D721Med (cell line): ENCODE results near the gene VGLL4.

Source experiments
- DNase-seq: peaks from one replicate; pipeline ENCODE4 v3.0.0; 2011; ENCODE audit warnings: low spot score; ENCODE audit not compliant: insufficient read length
- FAIRE-seq: peaks from 2 replicates; lab custom pipeline; 2011; peaks lifted over from hg19 to GRCh38; lab: Jason Lieb, UNC
- TF ChIP-seq, protein P1 (sequence below): IDR thresholded peaks from 2 replicates; pipeline ENCODE4 v1.5.1; 2012; ENCODE audit warnings: mild to moderate bottlenecking, control low read depth; ENCODE audit not compliant: insufficient read depth; ENCODE audit errors: missing control alignments

Gene VGLL4

GRCh38 chr3:11555881-11556633 lies 87.7 kb downstream of the VGLL4 start:
- no peak for DNase-seq
- TF ChIP-seq, protein P1, sequence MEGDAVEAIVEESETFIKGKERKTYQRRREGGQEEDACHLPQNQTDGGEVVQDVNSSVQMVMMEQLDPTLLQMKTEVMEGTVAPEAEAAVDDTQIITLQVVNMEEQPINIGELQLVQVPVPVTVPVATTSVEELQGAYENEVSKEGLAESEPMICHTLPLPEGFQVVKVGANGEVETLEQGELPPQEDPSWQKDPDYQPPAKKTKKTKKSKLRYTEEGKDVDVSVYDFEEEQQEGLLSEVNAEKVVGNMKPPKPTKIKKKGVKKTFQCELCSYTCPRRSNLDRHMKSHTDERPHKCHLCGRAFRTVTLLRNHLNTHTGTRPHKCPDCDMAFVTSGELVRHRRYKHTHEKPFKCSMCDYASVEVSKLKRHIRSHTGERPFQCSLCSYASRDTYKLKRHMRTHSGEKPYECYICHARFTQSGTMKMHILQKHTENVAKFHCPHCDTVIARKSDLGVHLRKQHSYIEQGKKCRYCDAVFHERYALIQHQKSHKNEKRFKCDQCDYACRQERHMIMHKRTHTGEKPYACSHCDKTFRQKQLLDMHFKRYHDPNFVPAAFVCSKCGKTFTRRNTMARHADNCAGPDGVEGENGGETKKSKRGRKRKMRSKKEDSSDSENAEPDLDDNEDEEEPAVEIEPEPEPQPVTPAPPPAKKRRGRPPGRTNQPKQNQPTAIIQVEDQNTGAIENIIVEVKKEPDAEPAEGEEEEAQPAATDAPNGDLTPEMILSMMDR = no peak
- no peak for FAIRE-seq

DNA sequence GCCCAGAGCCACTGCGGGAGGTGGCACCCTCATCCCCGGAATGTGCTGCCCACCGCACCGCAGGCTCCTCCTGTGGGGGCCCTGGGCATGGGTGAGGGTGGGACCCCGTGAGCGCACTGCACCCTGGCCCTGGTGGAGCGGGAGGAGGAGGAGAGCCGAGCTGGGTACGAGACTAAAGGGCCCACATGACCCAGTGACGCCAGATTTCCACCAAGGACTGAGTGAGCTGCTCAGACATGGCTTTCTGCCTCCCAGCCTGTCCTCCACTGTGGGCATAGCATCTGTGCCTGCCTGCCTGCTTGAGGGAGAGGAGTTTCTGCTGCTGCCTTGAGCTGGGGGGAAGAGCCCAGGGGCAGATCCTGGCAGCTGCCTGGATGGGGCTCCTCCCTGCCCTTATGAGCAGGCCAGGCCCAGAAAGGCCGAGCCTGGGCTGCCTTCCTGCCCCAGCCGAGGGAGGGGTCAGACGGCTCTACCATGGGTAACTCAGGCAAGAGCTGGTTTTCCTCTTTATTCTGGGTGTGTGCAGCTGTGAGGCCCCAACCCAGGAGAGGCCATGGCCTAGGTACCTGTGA lies 88.4 kb downstream of the VGLL4 start:
- FAIRE-seq (no peak), DNase-seq (no peak)
- TF ChIP-seq, protein P1 = no peak

DNA sequence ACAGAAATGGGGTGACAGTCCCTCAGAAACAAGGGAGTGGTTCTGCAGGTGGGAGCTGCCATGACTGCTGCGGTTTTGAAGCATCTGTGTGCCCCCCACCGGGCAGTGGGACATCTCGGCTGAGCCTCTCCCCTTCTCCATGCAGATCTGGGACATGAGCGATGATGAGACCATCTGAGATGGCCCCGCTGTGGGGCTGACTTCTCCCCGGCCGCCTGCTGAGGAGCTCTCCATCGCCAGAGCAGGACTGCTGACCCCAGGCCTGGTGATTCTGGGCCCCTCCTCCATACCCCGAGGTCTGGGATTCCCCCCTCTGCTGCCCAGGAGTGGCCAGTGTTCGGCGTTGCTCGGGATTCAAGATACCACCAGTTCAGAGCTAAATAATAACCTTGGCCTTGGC lies 89.0 kb downstream of the VGLL4 start:
- no peak for DNase-seq
- TF ChIP-seq, protein P1 = no peak
- FAIRE-seq = no peak

DNA sequence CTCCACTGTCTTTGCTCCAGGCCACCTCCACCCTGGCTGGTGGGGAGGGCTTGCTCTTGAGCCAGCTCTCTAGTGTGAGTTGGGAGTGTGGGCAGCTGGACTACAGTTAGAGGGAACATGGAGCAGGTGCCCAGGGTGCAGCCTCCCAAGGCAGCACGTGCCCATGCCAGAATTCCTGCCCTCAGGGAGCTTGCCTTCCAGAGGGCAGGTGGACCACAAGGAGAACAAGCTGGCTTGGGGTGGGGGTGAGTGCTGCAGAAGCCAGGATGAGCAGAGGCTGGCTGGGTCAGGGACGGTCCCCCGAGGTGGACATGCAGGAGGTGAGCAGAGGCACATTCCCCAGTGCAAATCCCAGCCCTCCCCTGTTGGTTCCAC lies 89.5 kb downstream of the VGLL4 start:
- no peak for DNase-seq
- FAIRE-seq = no peak
- TF ChIP-seq, protein P1 = no peak

DNA sequence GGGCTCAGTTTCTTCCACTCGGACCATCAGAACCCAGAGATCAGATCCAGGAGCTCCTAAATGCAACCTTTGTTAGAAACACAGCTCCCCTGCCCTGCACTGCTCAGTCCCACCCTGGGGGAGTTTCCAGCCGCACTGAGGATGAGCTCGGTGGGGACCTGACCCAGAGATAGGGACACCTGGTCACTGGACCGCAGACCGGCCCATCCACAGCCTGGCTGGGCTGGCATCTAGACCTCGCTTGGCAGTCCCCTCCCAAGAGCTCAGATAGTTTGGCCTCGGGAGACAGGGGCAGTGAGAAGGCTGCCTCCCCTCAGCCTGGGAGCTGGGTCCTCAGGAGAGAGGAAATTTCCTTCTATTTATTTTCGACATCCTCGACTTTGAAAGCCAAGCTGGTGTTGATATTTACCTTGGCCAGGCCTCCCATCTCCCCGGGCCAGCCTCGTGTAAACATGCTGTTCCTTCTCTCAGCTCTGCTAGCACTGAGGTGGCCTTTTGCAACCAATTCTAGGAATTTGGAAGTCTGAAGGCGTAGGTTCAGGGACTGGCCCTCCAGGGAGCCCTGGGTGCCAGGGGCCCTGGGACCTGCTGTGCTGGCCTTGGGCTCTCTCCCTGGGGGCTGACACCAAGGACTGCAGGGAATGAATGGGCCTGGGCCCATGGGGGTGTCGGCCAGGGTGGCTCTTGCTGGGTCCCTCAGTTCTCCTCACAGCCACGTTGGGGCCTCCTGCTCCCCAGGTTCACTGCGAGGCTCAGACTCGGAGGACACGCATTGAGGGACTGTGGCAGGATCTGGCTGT lies 90.1 kb downstream of the VGLL4 start:
- DNase-seq (no peak), FAIRE-seq (no peak)

DNA sequence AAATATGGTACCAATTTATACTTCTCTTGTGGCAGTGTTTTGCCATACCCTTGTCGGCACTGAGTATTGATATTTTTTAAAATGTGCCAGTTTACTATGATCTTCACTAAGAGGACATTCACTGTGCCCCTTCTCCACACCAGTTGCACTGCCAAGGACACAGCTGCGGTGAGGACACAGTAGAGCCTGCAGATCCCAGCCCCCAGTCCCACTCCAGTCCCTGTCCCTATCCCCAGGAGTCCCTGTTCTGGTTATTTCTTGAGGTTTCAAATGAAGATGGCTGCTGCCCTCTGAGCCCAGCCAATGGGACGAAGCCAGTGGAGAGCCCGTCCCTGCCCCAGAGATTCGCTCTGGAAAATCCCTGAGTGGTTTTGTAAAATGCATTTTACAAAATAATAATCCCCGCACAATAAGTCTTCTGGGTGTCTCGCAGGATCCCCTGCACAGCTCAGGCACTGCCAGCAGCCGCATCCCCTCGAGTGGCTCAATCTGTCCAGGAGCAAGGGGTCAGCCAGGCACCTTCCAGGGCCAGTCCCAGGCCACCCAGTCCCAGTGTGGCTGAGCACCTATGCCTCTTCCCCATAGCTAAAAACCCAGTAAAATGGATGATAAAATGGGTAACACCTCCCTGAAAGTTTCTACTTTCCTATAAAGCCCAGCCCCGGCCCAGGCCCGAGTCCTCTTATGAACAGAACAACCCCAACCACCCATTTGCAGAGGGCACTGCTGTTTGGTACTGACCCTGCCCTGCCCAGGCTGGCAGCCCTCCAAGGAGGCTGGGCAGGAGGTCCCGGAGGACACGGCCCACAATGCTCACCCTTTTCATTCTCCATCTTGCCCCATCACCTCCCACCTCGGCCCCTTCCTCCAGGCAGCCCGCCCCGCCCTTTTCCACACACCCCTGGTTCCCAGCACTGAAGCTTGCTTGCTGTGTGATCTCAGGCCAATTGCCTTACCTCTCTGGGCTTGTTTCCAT lies 91.1 kb downstream of the VGLL4 start:
- TF ChIP-seq, protein P1 = no peak
- FAIRE-seq = no peak
- DNase-seq = no peak

More for the DNA sequence above, 90.1 kb downstream of the VGLL4 start:
- TF ChIP-seq, protein P1 = no peak
